ENCODE results near the gene ZDHHC23.

ZDHHC23 gene

DNA sequence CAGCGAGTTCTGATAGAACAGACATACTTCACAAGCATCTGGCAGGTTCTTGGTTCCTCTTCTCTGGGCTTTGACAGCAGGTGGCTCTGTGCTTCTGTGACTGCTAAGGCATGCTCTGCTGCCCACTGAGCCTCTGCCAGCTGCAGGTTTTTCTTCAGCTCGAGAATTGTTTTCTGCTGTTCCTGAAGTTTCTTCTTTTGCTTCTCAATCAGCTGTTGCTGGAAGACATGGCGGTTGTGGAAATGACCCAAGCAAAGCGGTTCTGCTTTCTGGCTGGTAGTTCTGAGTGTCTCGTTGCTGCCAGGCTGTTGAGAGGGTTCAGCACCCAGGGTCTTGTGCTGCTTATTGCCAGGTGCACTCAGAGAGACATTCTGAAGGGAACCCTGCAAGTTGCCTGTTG, 57.7 kb downstream of the ZDHHC23 start:
- DNase-seq (ENCODE audit: low spot score), result no peak

DNA sequence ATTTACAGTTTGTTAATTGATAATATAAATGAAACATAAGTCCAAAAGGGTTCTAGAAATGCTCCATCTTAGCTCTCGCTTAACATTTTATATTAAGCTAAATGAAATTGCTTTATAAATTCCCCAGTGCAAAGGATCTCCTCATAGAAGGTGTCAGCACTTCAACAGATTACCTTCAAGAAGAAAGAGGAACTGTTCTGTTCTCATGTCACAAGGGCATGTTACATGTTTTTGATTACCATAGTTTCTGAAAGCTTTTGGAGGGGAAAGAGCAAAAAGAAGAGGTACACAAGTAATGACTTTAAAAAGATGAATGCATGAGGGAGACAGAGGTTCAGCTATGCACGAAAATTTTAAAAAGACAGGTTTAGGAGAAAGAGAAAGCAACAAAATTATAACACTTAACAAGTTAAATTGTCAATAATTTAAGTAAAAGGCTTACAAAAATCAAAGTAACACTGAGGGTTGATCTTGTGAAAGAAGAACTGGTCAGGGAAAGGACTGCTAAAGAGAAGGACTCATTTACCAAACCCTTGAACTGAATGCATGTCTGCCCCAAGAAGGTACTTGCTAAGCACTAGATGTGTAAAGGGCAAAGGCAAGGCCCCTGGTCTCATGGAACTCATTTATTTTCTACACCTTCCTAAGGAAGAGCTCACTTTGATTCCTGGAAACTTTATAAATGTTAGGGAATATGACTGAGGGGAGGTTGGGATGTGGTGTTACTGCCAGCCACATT, 63.4 kb downstream of the ZDHHC23 start:
- DNase-seq (ENCODE audit: low spot score), result no peak
